Middle frontal gyrus (tissue), 1 donor: ENCODE data around the gene RABGGTA.
"Not testable (repeated sequence)": the region's sequence is repeated elsewhere in the genome, so short reads cannot be mapped to it uniquely, and the experiment has no call there.

Experiments
- DNase-seq: peaks from one replicate; pipeline ENCODE4 v3.0.0-alpha.2; 2015; ENCODE audit warnings: low spot score; ENCODE audit errors: extremely low spot score

The RABGGTA gene

DNA sequence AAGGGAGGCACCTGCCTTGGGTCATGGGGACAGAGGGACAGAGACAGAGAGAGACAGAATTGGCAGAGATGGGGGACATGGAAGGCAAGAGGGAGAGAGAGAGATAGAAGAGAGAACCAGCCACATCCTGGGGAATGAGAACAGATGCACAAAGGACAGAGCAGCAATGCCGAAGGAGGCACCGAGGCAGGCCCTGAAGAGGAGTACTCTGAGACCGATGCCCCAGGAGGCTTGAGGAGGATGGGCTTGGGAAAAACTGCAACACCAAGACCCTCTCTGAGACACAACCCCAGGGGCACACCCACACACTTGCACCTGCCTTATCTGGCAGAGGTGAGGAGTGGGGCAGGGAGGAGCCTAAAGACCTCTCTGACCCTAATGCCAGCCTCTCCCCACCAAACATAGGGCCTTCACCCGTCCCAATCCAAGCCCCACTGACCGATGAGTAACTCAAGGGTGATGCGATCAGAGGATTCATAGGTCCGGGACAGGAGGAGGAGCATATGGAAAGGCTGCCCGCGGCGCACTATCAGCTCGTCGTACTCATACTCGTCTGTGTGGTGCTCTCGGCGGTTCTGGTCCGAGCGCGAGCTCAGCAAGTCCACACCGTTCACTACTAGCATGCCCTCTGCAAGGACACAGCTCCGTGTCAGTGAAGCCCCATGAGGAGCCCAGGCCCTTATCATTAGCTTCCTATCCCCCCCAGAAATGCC, 10.0 kb downstream of the RABGGTA start:
- no peak for DNase-seq

DNA sequence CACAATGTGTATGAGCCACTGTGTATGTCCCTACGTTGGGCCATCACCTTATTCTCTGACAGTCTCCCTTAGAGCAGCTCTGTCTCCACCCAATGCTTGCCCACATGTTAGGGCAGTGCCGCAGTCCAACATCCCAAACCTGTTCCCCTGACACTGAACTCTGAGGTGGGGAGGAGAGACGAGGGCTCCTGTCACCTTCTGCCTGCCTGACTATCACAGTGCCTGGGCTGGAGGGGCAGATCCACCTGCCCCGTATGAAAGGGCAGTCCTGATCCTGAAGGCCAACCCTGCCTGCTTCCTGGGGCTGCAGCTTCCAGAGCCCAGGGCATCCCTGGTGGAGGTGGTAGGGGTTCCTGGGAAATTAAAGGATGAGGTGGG, 10.6 kb downstream of the RABGGTA start:
- no peak for DNase-seq

DNA sequence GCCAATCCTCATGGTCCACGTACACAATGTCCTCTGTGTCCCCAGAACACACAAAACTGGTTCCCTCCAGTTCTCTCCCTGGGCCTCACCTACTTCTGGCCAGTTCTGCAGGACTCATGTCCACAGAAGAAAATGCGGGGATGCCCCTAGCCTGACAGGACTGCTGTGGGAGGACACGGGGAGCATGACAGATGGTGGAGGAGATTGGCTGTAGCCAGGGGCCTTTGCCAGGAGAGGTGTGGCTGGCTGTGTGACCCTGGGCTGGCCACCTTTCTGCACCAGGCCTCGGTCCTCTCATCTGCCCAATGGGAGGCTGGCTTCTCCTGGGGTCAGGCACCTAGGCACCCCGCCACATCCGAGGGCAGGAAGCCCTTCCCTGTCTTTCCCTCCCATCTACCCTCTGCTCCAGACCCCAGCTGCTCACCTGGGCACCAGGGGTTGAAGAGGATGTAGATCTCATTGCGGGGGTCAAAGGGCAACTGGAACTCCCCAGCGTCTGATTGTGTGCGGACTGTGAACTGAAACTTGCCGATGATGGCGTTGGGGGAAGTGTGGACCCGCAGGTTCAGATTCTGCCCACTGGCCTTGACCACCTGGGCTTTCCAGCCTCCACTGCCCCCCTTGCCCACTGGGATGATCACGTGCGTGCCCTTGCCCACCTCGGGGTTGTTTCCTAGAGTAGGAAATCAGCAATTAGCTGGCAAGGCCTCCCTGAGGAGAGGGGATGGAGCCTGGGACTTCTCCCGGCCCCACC, 11.2 kb downstream of the RABGGTA start:
- DNase-seq: no peak

- no peak for DNase-seq
Observed at GRCh38 chr14:24259282-24260025, 11.9 kb downstream of the RABGGTA start.

- DNase-seq: no peak
Observed at GRCh38 chr14:24258548-24259265, 12.7 kb downstream of the RABGGTA start.

DNA sequence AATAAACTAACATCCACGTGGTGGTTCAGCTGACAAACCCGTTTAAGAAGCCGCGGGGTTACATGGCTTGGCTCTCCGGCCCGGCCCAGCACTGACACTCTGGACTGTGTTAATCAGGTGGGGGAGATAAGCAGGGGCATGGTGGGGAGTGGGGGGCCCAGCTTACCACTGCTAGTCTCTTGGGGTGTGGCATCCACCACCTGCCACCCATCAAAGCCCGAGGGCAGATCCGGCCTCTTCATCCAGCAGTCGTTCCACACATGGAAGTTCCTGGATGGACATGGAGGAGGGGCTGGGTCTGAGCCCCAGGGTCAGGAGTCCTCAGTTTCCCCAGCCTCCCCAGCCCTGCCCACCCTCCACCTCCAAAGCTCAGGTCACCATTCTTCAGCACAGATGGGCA, 13.3 kb downstream of the RABGGTA start:
- no peak for DNase-seq

- DNase-seq: no peak
Observed at GRCh38 chr14:24256960-24257359, 14.4 kb downstream of the RABGGTA start.

DNA sequence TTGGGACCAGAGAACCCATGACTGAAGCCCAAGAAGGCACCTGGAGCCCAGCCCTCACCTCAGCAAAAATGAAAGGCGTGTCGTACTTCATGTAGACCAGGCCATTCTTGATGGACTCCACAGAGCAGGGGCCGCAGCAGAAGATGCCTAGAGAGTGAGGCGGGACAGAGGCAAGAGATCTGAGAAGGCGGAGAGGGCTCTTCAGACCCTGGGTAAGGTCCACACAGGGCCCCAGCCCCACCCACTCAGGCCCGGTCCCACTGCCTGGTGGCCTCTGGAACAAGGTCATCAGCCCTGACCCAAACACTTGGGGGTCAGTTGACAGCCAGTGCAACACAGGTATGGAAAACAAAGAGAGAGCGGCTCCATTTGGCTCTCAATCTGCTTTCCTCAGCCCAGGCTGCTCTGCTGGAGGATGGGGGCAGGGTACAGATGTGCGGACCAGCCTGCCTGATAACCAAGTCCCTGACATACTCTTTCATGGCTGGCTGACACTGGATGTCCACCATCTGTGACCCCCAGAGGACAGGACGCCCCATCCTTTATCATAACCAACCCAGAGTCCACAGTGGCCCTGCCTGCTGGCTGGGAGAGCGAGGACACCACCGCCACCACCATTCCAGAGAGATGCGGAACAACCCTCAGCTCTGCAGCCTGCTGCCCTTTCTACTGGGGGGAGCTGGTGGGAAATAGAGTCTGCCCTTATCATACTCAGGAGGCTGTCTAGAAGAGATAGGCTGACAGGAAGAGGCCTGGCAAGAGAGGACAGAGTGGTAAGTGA, 15.3 kb downstream of the RABGGTA start:
- no peak for DNase-seq

DNA sequence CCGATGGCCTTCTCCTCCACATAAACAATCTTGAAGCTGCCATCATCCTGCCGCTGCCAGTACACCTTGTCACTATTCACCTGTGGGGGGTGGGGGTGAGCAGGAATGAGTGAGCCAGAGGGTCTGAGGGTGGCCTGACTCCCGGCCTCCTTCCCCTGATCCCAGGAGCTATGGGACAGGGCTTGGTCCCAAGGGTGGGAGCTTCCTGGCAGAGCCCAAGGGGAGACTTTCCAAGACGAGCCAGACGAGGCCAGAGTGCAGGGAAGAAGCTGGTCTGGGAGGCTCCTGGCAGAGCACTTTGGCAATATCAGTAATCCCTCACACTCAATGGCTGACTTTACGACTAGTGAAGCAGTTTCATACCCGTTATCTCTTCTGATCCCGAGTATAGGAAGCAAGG, 16.0 kb downstream of the RABGGTA start:
- DNase-seq: no peak

DNA sequence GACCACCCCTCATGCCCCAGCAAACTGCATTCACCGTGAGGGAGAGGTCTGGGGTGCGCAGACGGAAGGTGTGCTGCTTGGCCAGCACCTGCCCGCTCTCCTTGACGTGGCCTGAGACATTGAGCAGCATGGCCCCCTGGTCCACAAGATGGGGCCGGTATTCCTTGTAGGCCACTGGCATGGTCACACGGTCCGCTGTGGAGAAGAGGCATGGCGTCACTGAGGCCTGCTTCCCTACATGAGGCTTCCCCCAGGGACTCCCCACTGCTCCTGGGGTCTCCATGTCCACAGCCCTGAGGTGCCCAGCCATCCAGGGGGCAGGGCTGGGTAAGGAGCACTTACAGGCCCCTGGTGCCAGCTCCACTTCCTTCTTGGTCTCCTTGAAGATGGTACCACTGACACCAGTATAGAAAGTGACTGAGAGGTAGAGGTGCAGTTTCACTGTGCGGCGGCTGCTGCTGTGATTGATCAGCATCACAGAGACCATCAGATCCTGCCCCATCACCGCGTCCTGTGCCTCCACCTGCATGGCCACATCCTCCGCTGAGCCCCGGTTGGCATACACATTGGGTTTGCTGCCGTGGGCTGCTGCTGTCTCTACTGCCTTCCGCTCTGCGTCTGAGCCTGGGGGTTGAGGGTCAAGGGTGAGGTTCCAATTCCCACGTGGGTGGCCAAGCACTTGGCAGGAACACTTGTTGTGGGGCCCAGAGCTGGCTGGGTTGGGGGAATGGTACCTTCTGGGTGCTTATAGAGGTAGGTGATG, 16.6 kb downstream of the RABGGTA start:
- no peak for DNase-seq

GRCh38 chr14:24253936-24254335, 17.5 kb downstream of the RABGGTA start:
- no peak for DNase-seq

- no peak for DNase-seq
Observed at GRCh38 chr14:24252289-24253124, 18.9 kb downstream of the RABGGTA start.

GRCh38 chr14:24251880-24252288, 19.5 kb downstream of the RABGGTA start:
- DNase-seq: no peak

- no peak for DNase-seq
Observed at GRCh38 chr14:24250354-24250753, 21.0 kb downstream of the RABGGTA start.

GRCh38 chr14:24249230-24250021, 22.0 kb downstream of the RABGGTA start:
- no peak for DNase-seq

- DNase-seq: no peak
Observed at GRCh38 chr14:24247422-24247821, 24.0 kb downstream of the RABGGTA start.

GRCh38 chr14:24246765-24247212, 24.6 kb downstream of the RABGGTA start:
- DNase-seq: no peak

DNA sequence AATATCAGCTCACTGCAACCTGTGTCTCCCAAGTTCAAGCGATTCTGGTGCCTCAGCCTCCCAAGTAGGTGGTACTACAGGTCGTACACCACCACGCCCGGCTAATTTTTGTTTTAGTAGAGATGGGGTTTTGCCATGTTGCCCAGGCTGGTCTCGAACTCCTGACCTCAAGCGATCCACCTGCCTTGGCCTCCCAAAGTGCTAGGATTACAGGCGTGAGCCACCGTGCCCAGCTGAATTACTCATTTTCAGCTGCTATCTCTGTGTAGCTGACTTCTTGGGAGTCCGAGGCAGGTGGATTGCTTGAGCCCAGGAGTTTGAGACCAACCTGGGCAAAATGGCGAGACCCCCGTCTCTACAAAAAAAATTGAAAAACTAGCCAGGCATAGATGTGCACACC, 26.0 kb downstream of the RABGGTA start:
- DNase-seq: not testable (repeated sequence)
